Endothelial cell of umbilical vein (primary cell): ENCODE results near the gene SPIB. TPM values are rescaled to one million over a fixed set of nuclear protein-coding genes. Genes with fewer than 3 reads are reported as not detected.
A peak's percentile ranks its signal among the peaks of the same experiment; 100 is the strongest.

ENCODE experiments used
- BruUV-seq: library from RNA; stranded (reverse); fragments of 400-500 nt; replicated peaks from 2 replicates; lab custom pipeline; 2021; lab: Mats Ljungman, UMichigan
- CTCF ChIA-PET: fragments of 300-600, 350-600 bp; sonication (Branson Sonifier 250); formaldehyde crosslinking; loops from one replicate; lab custom pipeline; 2021; ENCODE audit warnings: antibody characterized with exemption, inconsistent platforms; lab: Charles Lee
- POLR2A ChIA-PET: fragments of 300-600, 350-600 bp; sonication (Branson Sonifier 250); formaldehyde crosslinking; loops from one replicate; lab custom pipeline; 2021; ENCODE audit warnings: antibody characterized with exemption, inconsistent platforms; lab: Charles Lee
- DNase-seq: peaks from one replicate; pipeline ENCODE4 v3.0.0-alpha.2; 2011; ENCODE audit warnings: low read depth, low spot score
- FAIRE-seq: peaks from 2 replicates; lab custom pipeline; 2011; peaks lifted over from hg19 to GRCh38; lab: Jason Lieb, UNC
- H2AFZ ChIP-seq: 2 replicates; pipeline ENCODE4 v1.6.0; 2012; ENCODE audit warnings: low read depth, low read length, control low read depth, inconsistent platforms
- H3K27ac ChIP-seq: 2 replicates; pipeline ENCODE4 v1.5.1; 2011; ENCODE audit warnings: low read depth, mild to moderate bottlenecking, control low read depth, low read length, moderate library complexity; ENCODE audit not compliant: insufficient read depth
- H3K27me3 ChIP-seq, 2 experiments: 2 replicates each; pipeline versions ENCODE4 v1.6.0 to v1.6.1; 2011; ENCODE audit warnings: low read length in 2 of 2, mixed read lengths in 1 of 2; ENCODE audit not compliant: control insufficient read depth in 2 of 2, insufficient read depth in 2 of 2
- H3K36me3 ChIP-seq, 2 experiments: 2 replicates in 1 of 2; 3 replicates in 1 of 2; pipeline ENCODE4 v1.5.1; 2011; ENCODE audit warnings: low read length in 2 of 2, mild to moderate bottlenecking in 1 of 2, moderate library complexity in 1 of 2; ENCODE audit not compliant: control insufficient read depth in 2 of 2, insufficient read depth in 2 of 2; ENCODE audit errors: extremely low read depth in 1 of 2
- H3K4me1 ChIP-seq: 3 replicates; pipeline ENCODE4 v1.5.1; 2011; ENCODE audit warnings: mild to moderate bottlenecking, low read length; ENCODE audit not compliant: control insufficient read depth, insufficient read depth; ENCODE audit errors: extremely low read depth
- H3K4me2 ChIP-seq: 2 replicates; pipeline ENCODE4 v1.6.1; 2011; ENCODE audit warnings: low read length, control low read depth, mixed read lengths; ENCODE audit not compliant: insufficient read depth
- H3K4me3 ChIP-seq, 3 experiments: fragments of 200-600 bp in 1 of 3; sonication (generic), shearing (Covaris generic) in 1 of 3; replicated peaks in 1 of 3; 2 replicates each; pipeline ENCODE4 v1.5.1; 2011 to 2016; ENCODE audit warnings: control low read depth in 3 of 3, low read length in 3 of 3, mild to moderate bottlenecking in 2 of 3, inconsistent platforms in 1 of 3, low read depth in 1 of 3, moderate library complexity in 1 of 3; ENCODE audit not compliant: insufficient read depth in 1 of 3
- H3K79me2 ChIP-seq: 2 replicates; pipeline ENCODE4 v1.6.0; 2012; ENCODE audit warnings: low read length, inconsistent platforms; ENCODE audit not compliant: control insufficient read depth, insufficient read depth
- H3K9ac ChIP-seq: replicated peaks from 2 replicates; pipeline ENCODE3; 2011; ENCODE audit warnings: low read length, control low read depth; ENCODE audit not compliant: insufficient read depth; ENCODE audit errors: extremely low read depth
- H3K9me1 ChIP-seq: replicated peaks from 3 replicates; pipeline ENCODE4 v1.6.0; 2011; ENCODE audit warnings: mild to moderate bottlenecking, low read length; ENCODE audit not compliant: control insufficient read depth, insufficient read depth; ENCODE audit errors: extremely low read depth
- H3K9me3 ChIP-seq: replicated peaks from 2 replicates; pipeline ENCODE4 v1.5.1; 2012; ENCODE audit warnings: low read length, inconsistent platforms; ENCODE audit not compliant: control insufficient read depth, insufficient read depth
- H4K20me1 ChIP-seq: replicated peaks from 2 replicates; pipeline ENCODE3; 2011; ENCODE audit warnings: mild to moderate bottlenecking, low read length; ENCODE audit not compliant: control insufficient read depth, insufficient read depth; ENCODE audit errors: extremely low read depth
- EZH2 ChIP-seq: IDR thresholded peaks from 2 replicates; pipeline ENCODE4 v1.6.1; 2012; ENCODE audit warnings: borderline replicate concordance, low read depth, mild to moderate bottlenecking, moderate library complexity, low read length, inconsistent platforms; ENCODE audit not compliant: severe bottlenecking
- FOS ChIP-seq: IDR thresholded peaks from 2 replicates; pipeline ENCODE4 v1.6.1; 2011; ENCODE audit warnings: mild to moderate bottlenecking, low read length, moderate library complexity, borderline replicate concordance; ENCODE audit not compliant: insufficient read depth
- GATA2 ChIP-seq: IDR thresholded peaks from 2 replicates; pipeline ENCODE4 v1.7.0; 2011; ENCODE audit warnings: low read depth, mild to moderate bottlenecking, moderate library complexity, mixed read lengths, low read length; ENCODE audit not compliant: insufficient read length, insufficient read depth
- JUN ChIP-seq: IDR thresholded peaks from 2 replicates; pipeline ENCODE4 v1.6.1; 2011; ENCODE audit warnings: borderline replicate concordance, low read depth; ENCODE audit not compliant: insufficient read length, insufficient read depth
- POLR2AphosphoS5 ChIP-seq: IDR thresholded peaks from 2 replicates; pipeline ENCODE4 v1.6.1; 2012; ENCODE audit warnings: low read depth, mild to moderate bottlenecking, control low read depth, low read length, moderate library complexity; ENCODE audit not compliant: insufficient read depth
- dilution Hi-C: fragments of 300-500 bp; cut with MboI; formaldehyde crosslinking; loops from one replicate; pipeline ENCODE4 v1.15.0; 2019; ENCODE audit warnings: low sequenced_read_pairs; ENCODE audit not compliant: extremely low pct_ligation_motif_present
- intact Hi-C: fragments of 100-400 bp; cut with micrococcal nuclease; formaldehyde crosslinking; loops from one replicate; pipeline ENCODE4 v1.10.0; 2022
- polyA plus RNA-seq, 4 experiments: library from polyadenylated mRNA; depleted of rRNA in 3 of 4; stranded (reverse) in 3 of 4; unstranded in 1 of 4; fragments of >200 nt; gene quantifications; 2 replicates each; pipeline versions ENCODE4 v1.2.1 to v1.2.3, GENCODE V29; 2011 to 2012; ENCODE audit warnings: missing spikeins in 1 of 4
- total RNA-seq: library from RNA; stranded (reverse); gene quantifications from 2 replicates; pipeline ENCODE4 v1.2.3, GENCODE V29; 2021
- TF ChIP-seq, protein P1 (sequence below): IDR thresholded peaks from 2 replicates; pipeline ENCODE4 v1.6.1; 2011; ENCODE audit not compliant: insufficient read depth, insufficient read length

Gene SPIB
- total and polyA plus RNA-seq, 2 donors (not counting 3 experiments of a cell fraction or from before 2014, with no cell fraction given) = not detected

DNA sequence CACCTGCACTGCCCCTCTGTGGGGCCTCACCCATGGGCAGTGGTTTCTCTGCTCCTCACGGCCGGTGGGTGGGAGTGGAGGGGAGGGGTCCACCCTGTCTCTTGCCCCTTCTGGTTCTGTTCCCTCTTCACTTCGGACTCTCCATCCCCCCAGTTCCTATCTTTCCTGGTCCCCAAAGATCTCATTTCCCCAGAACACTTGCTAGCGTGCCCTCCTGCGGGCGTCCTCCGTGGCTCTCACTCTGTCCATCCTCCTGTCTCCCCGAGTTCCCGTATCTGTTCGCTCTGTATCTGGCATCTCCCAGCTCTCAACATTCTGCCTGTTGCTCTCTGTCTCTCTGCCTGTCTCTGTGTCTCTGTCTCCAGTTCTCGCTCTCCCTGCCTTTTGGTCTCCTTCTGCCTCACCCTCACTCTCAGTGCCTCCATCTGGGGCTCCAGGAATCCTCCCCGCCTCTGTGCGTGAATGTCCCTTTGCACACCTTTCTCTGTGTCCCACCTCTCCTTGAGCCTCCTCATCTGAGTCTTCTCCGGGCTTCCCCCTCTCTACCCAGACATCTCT lies 363 bp downstream of the SPIB start:
- Histone ChIP-seq H3K36me3 (no peaks in the 10 kb centered on the region), H2AFZ (no peak overlapping the region), H3K9me1 (no peaks in the 10 kb centered on the region), H3K4me2 (no peak overlapping the region), H3K79me2 (no peaks in the 10 kb centered on the region), H3K27me3 (peaks cover 15 to 21% of the 10 kb centered on the region in 2 experiments), H3K4me3 (no peak overlapping the region), H3K4me1 (no peaks in the 10 kb centered on the region), H3K9me3 (no peaks in the 10 kb centered on the region), H3K9ac (no peak overlapping the region), H4K20me1 (no peaks in the 10 kb centered on the region), H3K27ac (no peak overlapping the region)
- peak; percentile 85 for TF ChIP-seq EZH2
- no peak for TF ChIP-seq JUN
- DNase-seq = no peak
- BruUV-seq = no TSS peak
- no peak for FAIRE-seq
- intact Hi-C loops (no loop called here), dilution Hi-C loops (no loop called here)
- ChIA-PET CTCF (no interaction called here), POLR2A (no interaction called here)

DNA sequence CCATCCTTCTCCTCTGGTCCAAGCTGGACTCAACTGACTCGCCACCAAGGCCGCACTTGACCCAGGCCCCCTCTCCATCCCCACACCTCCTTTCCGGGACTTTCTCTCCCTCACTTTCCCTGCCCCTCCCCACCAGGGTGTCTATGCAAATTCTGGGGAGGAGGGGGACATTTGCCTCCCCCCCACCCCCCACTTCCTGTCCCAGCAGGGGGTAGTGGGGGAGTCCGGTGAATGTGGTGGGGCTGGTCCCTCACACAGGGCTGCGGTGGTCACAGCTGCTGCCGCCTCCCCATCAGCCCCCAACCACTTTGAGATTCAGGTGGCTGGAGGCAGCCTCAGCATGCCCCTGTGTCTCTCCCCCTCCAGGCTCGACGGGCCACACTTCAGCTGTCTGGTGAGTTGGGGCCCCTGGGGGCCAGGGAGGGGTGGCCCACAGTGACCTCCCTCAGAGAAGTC lies 870 bp downstream of the SPIB start:
- H3K4me2 ChIP-seq = no peak overlapping the region
- no peak overlapping the region for H3K27ac ChIP-seq
- ChIA-PET CTCF (interaction anchor here (1.6 kb wide), 1 partner anchor 51 kb away, joined by 3 read pairs; no protein-coding TSS in a partner anchor), POLR2A (no interaction called here)
- no peak overlapping the region for H3K4me3 ChIP-seq
- intact Hi-C loops = no loop called here
- DNase-seq = no peak
- H3K9me1 ChIP-seq = no peaks in the 10 kb centered on the region
- no peak overlapping the region for H2AFZ ChIP-seq
- H3K36me3 ChIP-seq = no peaks in the 10 kb centered on the region
- no peaks in the 10 kb centered on the region for H3K4me1 ChIP-seq
- H3K9ac ChIP-seq = no peak overlapping the region
- no peaks in the 10 kb centered on the region for H3K79me2 ChIP-seq
- no peak for FAIRE-seq
- no peaks in the 10 kb centered on the region for H3K9me3 ChIP-seq
- H4K20me1 ChIP-seq = no peaks in the 10 kb centered on the region
- TF ChIP-seq, protein P1, sequence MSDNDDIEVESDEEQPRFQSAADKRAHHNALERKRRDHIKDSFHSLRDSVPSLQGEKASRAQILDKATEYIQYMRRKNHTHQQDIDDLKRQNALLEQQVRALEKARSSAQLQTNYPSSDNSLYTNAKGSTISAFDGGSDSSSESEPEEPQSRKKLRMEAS = no peak
- TF ChIP-seq POLR2AphosphoS5 (no peak), FOS (no peak), EZH2 (no peak), GATA2 (no peak)
- BruUV-seq = no TSS peak
- peaks cover 15 to 21% of the 10 kb centered on the region in 2 experiments for H3K27me3 ChIP-seq
- dilution Hi-C loops = no loop called here
